Spleen (tissue), 11 donors: ENCODE results near the gene PTPRN2. TPM values are rescaled to one million over a fixed set of nuclear protein-coding genes. Genes with fewer than 3 reads are reported as not detected.

Source experiments
- DNase-seq: peaks from one replicate; pipeline ENCODE4 v3.0.0-alpha.2; 2020
- H3K27ac ChIP-seq, 8 donors: fragments of 200-600 bp; sonication (generic) in 7 of 8; 1 replicate in 4 of 8; 2 replicates in 4 of 8; pipeline versions ENCODE4 v1.5.0 to v1.8.0; 2016 to 2021; ENCODE audit warnings: inconsistent platforms in 4 of 8, mild to moderate bottlenecking in 4 of 8, moderate library complexity in 1 of 8
- H3K27me3 ChIP-seq, 7 donors: fragments of 200-600 bp; sonication (generic) in 6 of 7; replicated peaks in 1 of 7; 1 replicate in 4 of 7; 2 replicates in 3 of 7; pipeline versions ENCODE4 v1.5.0 to v1.8.0; 2016 to 2021; ENCODE audit warnings: inconsistent platforms in 3 of 7, mild to moderate bottlenecking in 1 of 7
- H3K36me3 ChIP-seq, 6 donors: fragments of 200-600 bp; sonication (generic) in 5 of 6; 1 replicate in 4 of 6; 2 replicates in 2 of 6; pipeline versions ENCODE4 v1.5.0 to v1.8.0; 2016 to 2021; ENCODE audit warnings: inconsistent platforms in 2 of 6
- H3K4me1 ChIP-seq, 6 donors: fragments of 200-600 bp; sonication (generic) in 5 of 6; 1 replicate in 3 of 6; 2 replicates in 3 of 6; pipeline versions ENCODE4 v1.5.0 to v1.8.0; 2016 to 2021; ENCODE audit warnings: inconsistent platforms in 3 of 6
- H3K4me3 ChIP-seq, 8 donors: fragments of 200-600 bp; sonication (generic) in 7 of 8; 1 replicate in 4 of 8; 2 replicates in 4 of 8; pipeline versions ENCODE4 v1.5.0 to v1.8.0; 2016 to 2021; ENCODE audit warnings: inconsistent platforms in 4 of 8, mild to moderate bottlenecking in 4 of 8, moderate library complexity in 2 of 8
- H3K9me3 ChIP-seq, 8 donors: fragments of 200-600 bp; sonication (generic) in 7 of 8; 1 replicate in 4 of 8; 2 replicates in 4 of 8; pipeline versions ENCODE4 v1.5.0 to v1.8.0; 2016 to 2021; ENCODE audit warnings: inconsistent platforms in 4 of 8
- POLR2A ChIP-seq, 3 donors: fragments of 450-650 bp; IDR thresholded peaks; one replicate each; pipeline ENCODE4 v1.5.1; 2017; ENCODE audit warnings: antibody characterized with exemption in 3 of 3, mild to moderate bottlenecking in 1 of 3
- POLR2AphosphoS5 ChIP-seq, 3 donors: sonication (generic); formaldehyde crosslinking; IDR thresholded peaks; one replicate each; pipeline ENCODE4 v1.5.1; 2017; ENCODE audit warnings: antibody characterized with exemption in 3 of 3
- whole genome bisulfite sequencing, 5 donors: extraction: QIAGEN DNeasy Blood & Tissue Kit in 3 of 5; methylation state at CpG; one replicate each; pipeline versions ENCODE4 v1.1.5 to v1.1.7; 2013 to 2018; 5-methylcytosine and 5-hydroxymethylcytosine counted together
- intact Hi-C: fragments of 100-400 bp; cut with DNase I; formaldehyde crosslinking; loops from one replicate; pipeline ENCODE4 v1.15.0; 2023; ENCODE audit warnings: low total_unique reads
- polyA plus RNA-seq, 3 donors: library from polyadenylated mRNA; stranded (reverse); fragments of 200-250 nt; gene quantifications; one replicate each; pipeline ENCODE4 v1.2.1, GENCODE V29; 2013
- total RNA-seq, 7 donors: library from RNA; depleted of rRNA in 3 of 7; stranded (reverse); fragments of >200 nt in 3 of 7; fragmentation: NEBNext Ultra II Directional in 4 of 7; extraction: Animal tissue kit (Norgen Biotek cat#: 25700) in 4 of 7; gene quantifications; one replicate each; pipeline versions ENCODE4 v1.1.0 to v1.2.1, GENCODE V29; 2016 to 2021
- TF ChIP-seq, protein P1 (sequence below), 11 experiments: fragments of 200-600 bp in 7 of 11; fragments of 450-650 bp in 4 of 11; sonication (generic) in 4 of 11; IDR thresholded peaks in 8 of 11; conservative IDR thresholded peaks in 3 of 11; 1 replicate in 7 of 11; 2 replicates in 4 of 11; pipeline versions ENCODE4 v1.4.0 to v1.8.0; 2016 to 2021; ENCODE audit warnings: antibody characterized with exemption in 11 of 11, inconsistent platforms in 4 of 11, mild to moderate bottlenecking in 1 of 11
- donor health status: healthy with polysubstance abuse.
- donor health status: DM: no; HTN: no; CAD: no; lungs with moderate emphysema.
- donor health status: DM: no; HTN: no; CAD: no.
- donor health status: Bipolar disorder and iron deficiency.
- donor health status: healthy.
- donor health status: DM: no; HTN: no; CAD: no.
- donor health status: DM: yes; HTN: yes; CAD: no.

The PTPRN2 gene
- total and polyA plus RNA-seq, 10 donors = 7.0 to 22.8 (median 16.8) TPM

GRCh38 chr7:158031867-158032308 lies 555.7 kb downstream of the PTPRN2 start:
- DNase-seq = peak; percentile 59
- Histone ChIP-seq H3K27me3 (peaks cover 0 to 38% (median 0%) of the 10 kb centered on the region in 7 donors), H3K4me1 (no peaks in the 10 kb centered on the region), H3K4me3 (no peak overlapping the region), H3K27ac (no peak overlapping the region), H3K36me3 (no peaks in the 10 kb centered on the region), H3K9me3 (peaks cover 0 to 30% (median 8%) of the 10 kb centered on the region in 8 donors)
- TF ChIP-seq POLR2A (IDR thresholded peaks at IDR 0.05) (no peak), POLR2AphosphoS5 (IDR thresholded peaks at IDR 0.05) (no peak)
- TF ChIP-seq, protein P1, sequence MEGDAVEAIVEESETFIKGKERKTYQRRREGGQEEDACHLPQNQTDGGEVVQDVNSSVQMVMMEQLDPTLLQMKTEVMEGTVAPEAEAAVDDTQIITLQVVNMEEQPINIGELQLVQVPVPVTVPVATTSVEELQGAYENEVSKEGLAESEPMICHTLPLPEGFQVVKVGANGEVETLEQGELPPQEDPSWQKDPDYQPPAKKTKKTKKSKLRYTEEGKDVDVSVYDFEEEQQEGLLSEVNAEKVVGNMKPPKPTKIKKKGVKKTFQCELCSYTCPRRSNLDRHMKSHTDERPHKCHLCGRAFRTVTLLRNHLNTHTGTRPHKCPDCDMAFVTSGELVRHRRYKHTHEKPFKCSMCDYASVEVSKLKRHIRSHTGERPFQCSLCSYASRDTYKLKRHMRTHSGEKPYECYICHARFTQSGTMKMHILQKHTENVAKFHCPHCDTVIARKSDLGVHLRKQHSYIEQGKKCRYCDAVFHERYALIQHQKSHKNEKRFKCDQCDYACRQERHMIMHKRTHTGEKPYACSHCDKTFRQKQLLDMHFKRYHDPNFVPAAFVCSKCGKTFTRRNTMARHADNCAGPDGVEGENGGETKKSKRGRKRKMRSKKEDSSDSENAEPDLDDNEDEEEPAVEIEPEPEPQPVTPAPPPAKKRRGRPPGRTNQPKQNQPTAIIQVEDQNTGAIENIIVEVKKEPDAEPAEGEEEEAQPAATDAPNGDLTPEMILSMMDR (IDR thresholded peaks at IDR 0.05 in 8 of 11, conservative IDR thresholded peaks at IDR 0.05 in 3 of 11) = no peak
- intact Hi-C loops = no loop called here
- WGBS, 5 donors = 32 to 49% (median 48%) methylated on average over 13 of the region's 13 CpGs

DNA sequence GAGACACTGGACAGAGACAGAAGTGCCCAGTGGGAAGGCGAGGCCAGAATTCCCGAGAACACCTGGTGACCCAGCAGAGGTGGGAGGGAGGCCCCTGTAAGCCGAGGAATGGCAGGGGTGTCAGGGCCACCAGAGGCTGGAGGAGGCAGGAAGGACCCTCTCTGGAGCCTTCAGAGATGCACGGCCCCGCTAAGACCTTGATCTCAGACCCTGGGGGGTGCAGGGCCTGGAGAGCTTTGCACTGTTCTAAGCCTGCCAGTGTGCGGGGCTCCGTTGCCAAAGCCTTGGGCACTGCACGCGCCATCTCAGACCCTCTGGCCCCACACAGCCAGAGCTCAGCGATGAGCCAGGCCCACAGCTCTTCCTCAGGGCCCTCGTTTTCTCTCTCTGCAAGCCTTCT lies 557.1 kb downstream of the PTPRN2 start:
- DNase-seq = peak; percentile 64
- intact Hi-C loops = no loop called here
- 76 to 83% (median 79%) methylated on average over 8 to 11 of the region's 11 CpGs for WGBS, 5 donors
- Histone ChIP-seq H3K27me3 (peaks cover 0 to 38% (median 0%) of the 10 kb centered on the region in 7 donors), H3K9me3 (peaks cover 0 to 30% (median 8%) of the 10 kb centered on the region in 8 donors), H3K4me1 (no peaks in the 10 kb centered on the region), H3K4me3 (no peak overlapping the region), H3K27ac (no peak overlapping the region), H3K36me3 (no peaks in the 10 kb centered on the region)
- no peak for TF ChIP-seq POLR2AphosphoS5 (IDR thresholded peaks at IDR 0.05)
- TF ChIP-seq, protein P1 (IDR thresholded peaks at IDR 0.05 in 8 of 11, conservative IDR thresholded peaks at IDR 0.05 in 3 of 11) = no peak

DNA sequence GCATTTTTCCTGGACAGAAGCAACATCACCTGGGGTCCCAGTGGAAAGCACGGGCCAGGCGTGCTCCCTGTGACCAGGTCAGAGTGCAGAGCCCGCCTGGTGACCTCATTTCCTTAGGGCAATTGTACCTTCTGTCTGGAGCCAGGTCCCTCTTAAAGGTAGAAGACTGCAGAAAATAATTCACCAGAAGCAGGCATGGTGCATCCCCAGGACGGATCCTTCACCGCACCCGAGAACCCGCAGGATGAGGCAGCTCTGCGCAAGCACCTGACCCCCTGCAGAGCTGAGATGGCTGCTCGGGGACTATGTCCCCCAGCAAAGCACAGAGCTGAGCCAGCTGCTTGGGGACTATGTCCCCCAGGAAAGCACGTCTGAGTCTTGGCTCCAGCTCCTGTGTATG lies 557.6 kb downstream of the PTPRN2 start:
- H3K36me3 ChIP-seq = no peaks in the 10 kb centered on the region
- WGBS, 5 donors = 85 to 95% (median 90%) methylated on average over 9 to 10 of the region's 10 CpGs

DNA sequence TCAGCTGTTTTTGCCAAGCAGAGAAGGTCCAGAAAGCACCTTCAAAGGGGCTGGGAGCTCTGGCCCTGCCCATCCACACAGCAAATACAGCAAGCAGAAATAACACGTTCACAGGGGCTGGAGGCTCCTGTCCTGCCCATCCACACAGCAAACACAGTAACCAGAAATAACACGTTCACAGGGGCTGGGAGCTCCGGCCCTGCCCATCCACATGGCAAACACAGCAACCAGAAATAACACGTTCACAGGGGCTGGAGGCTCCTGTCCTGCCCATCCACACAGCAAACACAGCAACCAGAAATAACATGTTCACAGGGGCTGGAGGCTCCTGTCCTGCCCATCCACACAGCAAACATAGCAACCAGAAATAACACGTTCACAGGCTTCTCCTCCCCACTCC lies 558.1 kb downstream of the PTPRN2 start:
- peaks cover 0 to 4% (median 0%) of the 10 kb centered on the region in 6 donors for H3K4me1 ChIP-seq
- TF ChIP-seq POLR2A (IDR thresholded peaks at IDR 0.05) = no peak
- no peak for TF ChIP-seq POLR2AphosphoS5 (IDR thresholded peaks at IDR 0.05)
- TF ChIP-seq, protein P1 (IDR thresholded peaks at IDR 0.05 in 8 of 11, conservative IDR thresholded peaks at IDR 0.05 in 3 of 11) = no peak
- peaks cover 0 to 23% (median 8%) of the 10 kb centered on the region in 8 donors for H3K9me3 ChIP-seq
- H3K36me3 ChIP-seq = no peaks in the 10 kb centered on the region
- H3K4me3 ChIP-seq = no peak overlapping the region
- WGBS, 5 donors = 64 to 80% (median 76%) methylated on average over 5 of the region's 5 CpGs
- no peak overlapping the region for H3K27ac ChIP-seq
- peaks cover 0 to 34% (median 0%) of the 10 kb centered on the region in 7 donors for H3K27me3 ChIP-seq
- DNase-seq = peak; percentile 23
- intact Hi-C loops = no loop called here

More for the DNA sequence above, 557.6 kb downstream of the PTPRN2 start:
- Histone ChIP-seq H3K9me3 (peaks cover 0 to 26% (median 8%) of the 10 kb centered on the region in 8 donors), H3K27ac (no peak overlapping the region), H3K4me3 (no peak overlapping the region), H3K4me1 (no peaks in the 10 kb centered on the region), H3K27me3 (peaks cover 0 to 34% (median 0%) of the 10 kb centered on the region in 7 donors)
- intact Hi-C loops = no loop called here
- peak; percentile 43 for DNase-seq
- TF ChIP-seq POLR2A (IDR thresholded peaks at IDR 0.05) (no peak), POLR2AphosphoS5 (IDR thresholded peaks at IDR 0.05) (no peak)
- TF ChIP-seq, protein P1 (IDR thresholded peaks at IDR 0.05 in 8 of 11, conservative IDR thresholded peaks at IDR 0.05 in 3 of 11) = no peak
